Dendritic cell treated with granulocyte-macrophage colony-stimulating factor and Interleukin-4, amounts not matched to agents 40 ng/mL and 50 ng/mL, for 4 days (primary cell): ENCODE results near the gene HMOX1.
A peak's percentile ranks its signal among the peaks of the same experiment; 100 is the strongest.

ENCODE experiments used
- H3K27ac Mint-ChIP-seq: one replicate; pipeline ENCODE4 v1.8.0; 2022; ENCODE audit warnings: mild to moderate bottlenecking, mixed read lengths
- H3K27me3 Mint-ChIP-seq: one replicate; pipeline ENCODE4 v1.8.0; 2022; ENCODE audit warnings: mild to moderate bottlenecking, mixed read lengths
- H3K36me3 Mint-ChIP-seq: one replicate; pipeline ENCODE4 v1.8.0; 2022; ENCODE audit warnings: low read depth, mixed read lengths
- H3K4me1 Mint-ChIP-seq: one replicate; pipeline ENCODE4 v1.8.0; 2022; ENCODE audit warnings: low read depth, mixed read lengths
- H3K4me3 Mint-ChIP-seq: one replicate; pipeline ENCODE4 v1.8.0; 2022; ENCODE audit warnings: mild to moderate bottlenecking, moderate library complexity, mixed read lengths
- H3K9me3 Mint-ChIP-seq: one replicate; pipeline ENCODE4 v1.8.0; 2022; ENCODE audit warnings: mixed read lengths
- intact Hi-C: fragments of 100-400 bp; cut with micrococcal nuclease; formaldehyde crosslinking; loops from one replicate; pipeline ENCODE4 v1.15.0; 2022

The HMOX1 gene

DNA sequence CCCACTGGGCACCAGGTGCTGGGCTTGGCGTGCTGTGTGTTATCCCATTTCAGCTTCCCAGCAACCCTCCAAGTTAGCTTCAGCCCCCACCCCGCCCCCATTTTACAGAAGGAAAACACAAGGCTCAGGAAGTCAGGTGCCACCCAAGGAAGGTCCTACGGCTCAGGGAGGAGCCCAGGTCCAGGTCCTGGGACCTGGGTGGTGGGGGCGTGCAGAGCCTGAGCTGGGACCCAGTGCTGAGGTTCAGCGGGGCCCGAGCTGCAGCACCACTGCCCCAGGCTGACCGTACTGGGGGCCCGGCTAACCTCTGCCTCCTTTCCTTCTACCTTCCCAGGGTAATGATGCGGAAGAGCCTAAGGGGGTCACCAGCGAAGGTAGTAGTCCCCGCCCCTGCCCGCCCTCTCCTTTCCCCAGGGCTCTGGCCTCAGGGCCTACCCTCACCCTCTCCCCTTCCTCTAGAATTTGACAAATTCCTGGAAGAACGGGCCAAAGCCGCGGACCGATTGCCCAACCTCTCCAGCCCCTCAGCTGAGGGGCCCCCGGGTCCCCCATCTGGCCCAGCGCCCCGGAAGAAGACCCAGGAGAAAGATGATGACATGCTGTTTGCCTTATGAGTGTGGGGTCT lies 34.2 kb upstream of the HMOX1 start:
- no peak overlapping the region for H3K27ac Mint-ChIP-seq
- peaks cover 6% of the 10 kb centered on the region for H3K36me3 Mint-ChIP-seq
- no peak overlapping the region for H3K4me3 Mint-ChIP-seq
- peaks cover 37% of the 10 kb centered on the region for H3K4me1 Mint-ChIP-seq
- no peaks in the 10 kb centered on the region for H3K9me3 Mint-ChIP-seq
- no peaks in the 10 kb centered on the region for H3K27me3 Mint-ChIP-seq
- intact Hi-C loops: no loop called here

DNA sequence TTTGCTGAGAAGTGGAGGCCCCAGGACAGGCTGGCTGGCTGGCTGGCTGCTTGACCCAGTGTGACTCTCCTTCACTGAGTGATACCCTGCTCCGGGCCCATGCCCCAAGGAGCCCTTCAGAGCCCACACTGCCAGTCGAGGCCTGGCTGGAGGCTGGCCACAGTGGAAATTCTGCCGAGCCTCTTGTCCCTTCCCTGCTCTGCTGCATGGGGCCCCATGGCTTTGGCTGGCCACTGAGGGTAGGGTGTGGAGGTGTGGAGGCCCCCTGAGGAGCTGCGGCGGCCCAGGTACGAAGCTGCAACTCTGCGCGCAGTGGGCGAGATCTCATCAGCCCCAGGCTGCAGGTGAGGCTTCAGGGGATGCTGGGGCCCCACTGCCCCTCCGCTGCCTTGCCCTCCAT lies 33.4 kb upstream of the HMOX1 start:
- no peak overlapping the region for H3K4me3 Mint-ChIP-seq
- H3K36me3 Mint-ChIP-seq: peaks cover 6% of the 10 kb centered on the region
- no peaks in the 10 kb centered on the region for H3K27me3 Mint-ChIP-seq
- no peaks in the 10 kb centered on the region for H3K9me3 Mint-ChIP-seq
- no peak overlapping the region for H3K27ac Mint-ChIP-seq
- H3K4me1 Mint-ChIP-seq: peaks cover 44% of the 10 kb centered on the region
- intact Hi-C loops: no loop called here

DNA sequence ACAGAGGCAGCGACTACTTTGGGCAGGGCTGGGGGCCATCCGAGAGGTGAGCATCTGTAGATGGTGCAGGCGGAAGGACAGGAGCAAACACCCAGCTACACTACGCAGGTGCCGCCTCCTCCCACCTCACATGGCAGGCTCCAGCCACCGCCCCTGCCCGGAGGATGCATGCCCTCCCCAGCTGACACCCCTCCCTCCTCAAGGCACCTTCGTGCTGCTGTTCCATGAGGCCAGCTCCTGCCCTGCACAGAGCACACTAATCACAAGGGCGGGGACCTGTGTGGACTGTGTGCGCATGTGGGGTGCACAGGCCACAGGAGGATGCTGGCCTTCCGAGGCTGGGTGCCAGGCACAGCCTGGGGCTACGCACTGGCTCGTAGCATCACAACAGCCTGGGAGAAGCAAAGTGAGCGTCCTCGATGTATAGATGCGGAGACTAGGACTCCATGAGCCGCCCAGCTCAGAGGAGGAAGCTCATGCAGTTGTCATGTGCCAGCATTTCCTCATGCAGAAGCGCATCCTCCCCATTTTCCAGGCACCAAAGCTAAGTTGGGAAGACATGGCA lies 32.8 kb upstream of the HMOX1 start:
- Mint-ChIP-seq H3K9me3 (no peaks in the 10 kb centered on the region), H3K4me1 (peaks cover 51% of the 10 kb centered on the region), H3K4me3 (no peak overlapping the region), H3K27ac (no peak overlapping the region), H3K27me3 (no peaks in the 10 kb centered on the region), H3K36me3 (peaks cover 6% of the 10 kb centered on the region)
- intact Hi-C loops: no loop called here

DNA sequence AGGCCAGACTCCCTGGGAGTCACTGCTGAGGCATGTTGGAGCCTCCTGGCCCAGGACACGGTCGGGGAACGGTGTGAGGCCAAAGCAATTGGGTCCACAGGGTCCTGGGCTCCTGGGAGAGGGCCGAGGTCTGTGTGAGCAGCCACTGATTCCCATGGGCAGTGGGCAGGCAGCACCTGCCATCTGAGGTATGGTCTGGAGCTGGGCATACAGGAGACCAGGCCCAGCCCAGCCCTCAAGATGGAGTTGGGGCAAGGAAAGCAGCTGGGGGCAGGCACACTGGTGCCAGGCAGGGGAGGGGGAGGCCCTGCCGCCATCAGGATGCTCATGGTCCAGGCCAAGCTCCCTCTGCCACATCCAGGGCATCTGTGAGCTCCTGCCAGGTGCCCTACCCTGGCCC lies 32.2 kb upstream of the HMOX1 start:
- Mint-ChIP-seq H3K4me1 (peaks cover 57% of the 10 kb centered on the region), H3K27ac (no peak overlapping the region), H3K27me3 (no peaks in the 10 kb centered on the region), H3K9me3 (no peaks in the 10 kb centered on the region), H3K36me3 (peaks cover 6% of the 10 kb centered on the region), H3K4me3 (no peak overlapping the region)
- intact Hi-C loops: no loop called here

DNA sequence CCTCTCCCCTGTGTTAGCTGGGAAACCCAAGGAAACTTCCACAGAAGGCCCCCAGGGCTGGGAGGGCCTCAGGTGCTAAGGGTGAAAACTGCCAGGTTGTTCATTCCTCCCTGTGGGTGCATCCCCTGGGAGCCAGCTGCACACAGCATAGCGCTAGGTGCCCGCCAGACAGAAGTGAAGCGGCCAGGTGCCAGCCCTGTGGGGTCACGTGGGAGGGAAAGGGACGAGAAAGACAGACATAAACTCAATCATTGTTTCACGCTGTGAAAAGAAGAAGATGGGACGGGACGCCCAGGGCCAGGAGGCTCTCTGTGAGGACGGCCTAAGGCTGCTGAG lies 31.6 kb upstream of the HMOX1 start:
- intact Hi-C loops: no loop called here
- H3K27me3 Mint-ChIP-seq: no peaks in the 10 kb centered on the region
- no peak overlapping the region for H3K4me3 Mint-ChIP-seq
- peaks cover 6% of the 10 kb centered on the region for H3K36me3 Mint-ChIP-seq
- H3K9me3 Mint-ChIP-seq: no peaks in the 10 kb centered on the region
- peaks cover 63% of the 10 kb centered on the region for H3K4me1 Mint-ChIP-seq
- H3K27ac Mint-ChIP-seq: peak overlapping the region; percentile 87

DNA sequence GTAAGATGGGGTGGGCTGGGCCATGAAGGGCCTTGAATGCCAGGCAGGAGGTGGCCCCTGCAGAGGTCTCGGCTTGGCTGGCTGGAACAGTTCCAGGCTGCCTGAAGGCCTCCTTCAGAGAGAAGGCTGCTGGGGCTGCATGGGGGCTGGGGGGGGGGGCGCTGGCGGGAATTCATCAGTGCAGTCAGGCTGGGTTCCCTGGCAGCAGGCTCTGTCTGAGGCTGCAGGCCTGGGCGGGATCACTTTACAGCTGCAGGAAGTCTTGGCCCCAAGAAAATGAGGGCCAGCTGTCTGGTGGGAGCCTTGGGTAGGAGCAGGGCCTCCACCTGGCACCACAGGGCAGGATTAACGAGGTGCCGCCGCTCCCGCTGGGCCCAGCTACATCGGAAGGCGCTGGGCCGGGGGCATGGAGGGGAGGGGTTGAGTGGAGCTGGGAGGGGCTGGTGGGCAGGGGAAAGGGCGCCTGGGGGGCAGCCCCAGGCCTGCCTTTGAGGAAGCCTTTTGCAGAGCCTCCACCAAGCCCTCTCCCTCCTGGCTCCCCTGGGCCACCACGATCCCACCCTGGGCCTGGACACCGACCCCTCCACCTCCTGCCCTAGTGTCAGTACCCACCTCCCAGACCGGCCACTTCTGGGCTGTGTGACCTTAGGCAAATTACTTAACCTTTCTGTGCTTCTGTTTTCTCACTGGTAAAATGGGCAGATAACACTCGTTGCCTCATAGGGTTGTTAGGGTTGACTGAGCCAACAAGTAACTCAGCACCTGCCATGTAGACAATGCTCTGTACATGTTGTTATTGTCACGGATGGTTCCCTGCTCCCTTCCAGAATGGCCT lies 31.0 kb upstream of the HMOX1 start:
- peak overlapping the region; percentile 87 for H3K27ac Mint-ChIP-seq
- peaks cover 69% of the 10 kb centered on the region for H3K4me1 Mint-ChIP-seq
- no peaks in the 10 kb centered on the region for H3K27me3 Mint-ChIP-seq
- intact Hi-C loops: loop anchor here (1.0 to 5.0 kb wide), 4 partner anchors 60 to 273 kb away; no protein-coding TSS in a partner anchor
- H3K9me3 Mint-ChIP-seq: no peaks in the 10 kb centered on the region
- H3K36me3 Mint-ChIP-seq: peaks cover 6% of the 10 kb centered on the region
- no peak overlapping the region for H3K4me3 Mint-ChIP-seq

DNA sequence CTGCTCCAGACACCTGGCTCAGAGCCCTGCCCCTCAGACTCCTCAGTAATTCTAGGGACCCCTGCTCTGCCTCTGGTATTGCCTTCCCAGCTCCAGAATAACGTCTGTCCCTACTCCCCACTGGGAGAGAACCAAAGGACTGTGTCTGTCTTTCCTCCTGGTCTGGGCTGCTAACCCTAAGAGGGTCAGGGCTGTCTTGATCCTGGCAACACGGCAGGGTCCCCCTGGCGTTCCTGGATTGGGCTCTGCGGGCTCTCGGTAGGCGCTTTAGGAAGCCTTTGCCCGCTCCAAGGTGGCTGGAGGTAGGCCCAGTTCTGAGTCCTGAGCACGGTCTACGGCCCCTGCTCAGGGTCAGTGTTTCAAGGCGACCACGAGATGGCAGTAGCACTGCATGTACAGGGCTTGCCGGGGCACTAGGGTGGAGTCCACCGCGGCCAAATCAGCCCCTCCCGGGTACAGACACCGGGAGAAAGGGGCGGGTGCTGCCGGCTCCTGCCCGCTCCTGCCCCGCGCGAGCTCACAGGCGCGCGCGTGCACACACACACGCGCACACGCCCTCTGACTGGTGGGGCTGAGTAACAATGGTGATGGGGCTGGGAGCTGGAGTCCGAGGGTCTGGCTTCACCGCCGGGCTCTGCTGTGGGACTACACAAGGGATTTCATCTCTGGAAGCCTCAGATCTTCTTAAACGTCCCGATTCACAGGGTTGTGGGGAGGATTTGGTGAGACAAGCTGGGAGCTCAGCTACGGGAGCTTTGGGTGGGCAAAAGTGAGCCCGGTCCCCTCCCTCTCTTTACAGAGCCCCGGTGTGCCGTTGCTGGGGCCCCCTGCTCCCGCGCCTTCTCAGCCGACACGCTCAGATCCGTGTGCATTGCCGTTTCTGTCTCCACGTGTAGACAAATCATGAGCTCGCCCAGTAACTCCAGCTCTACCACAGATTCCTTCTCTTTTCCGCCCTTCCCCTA lies 30.1 kb upstream of the HMOX1 start:
- peaks cover 6% of the 10 kb centered on the region for H3K36me3 Mint-ChIP-seq
- H3K27me3 Mint-ChIP-seq: no peaks in the 10 kb centered on the region
- H3K9me3 Mint-ChIP-seq: no peaks in the 10 kb centered on the region
- H3K4me1 Mint-ChIP-seq: peaks cover 78% of the 10 kb centered on the region
- H3K4me3 Mint-ChIP-seq: peak overlapping the region; percentile 84
- intact Hi-C loops: loop anchor here (1.0 to 5.0 kb wide), 5 partner anchors 26 to 272 kb away; no protein-coding TSS in a partner anchor
- peak overlapping the region; percentile 87 for H3K27ac Mint-ChIP-seq

DNA sequence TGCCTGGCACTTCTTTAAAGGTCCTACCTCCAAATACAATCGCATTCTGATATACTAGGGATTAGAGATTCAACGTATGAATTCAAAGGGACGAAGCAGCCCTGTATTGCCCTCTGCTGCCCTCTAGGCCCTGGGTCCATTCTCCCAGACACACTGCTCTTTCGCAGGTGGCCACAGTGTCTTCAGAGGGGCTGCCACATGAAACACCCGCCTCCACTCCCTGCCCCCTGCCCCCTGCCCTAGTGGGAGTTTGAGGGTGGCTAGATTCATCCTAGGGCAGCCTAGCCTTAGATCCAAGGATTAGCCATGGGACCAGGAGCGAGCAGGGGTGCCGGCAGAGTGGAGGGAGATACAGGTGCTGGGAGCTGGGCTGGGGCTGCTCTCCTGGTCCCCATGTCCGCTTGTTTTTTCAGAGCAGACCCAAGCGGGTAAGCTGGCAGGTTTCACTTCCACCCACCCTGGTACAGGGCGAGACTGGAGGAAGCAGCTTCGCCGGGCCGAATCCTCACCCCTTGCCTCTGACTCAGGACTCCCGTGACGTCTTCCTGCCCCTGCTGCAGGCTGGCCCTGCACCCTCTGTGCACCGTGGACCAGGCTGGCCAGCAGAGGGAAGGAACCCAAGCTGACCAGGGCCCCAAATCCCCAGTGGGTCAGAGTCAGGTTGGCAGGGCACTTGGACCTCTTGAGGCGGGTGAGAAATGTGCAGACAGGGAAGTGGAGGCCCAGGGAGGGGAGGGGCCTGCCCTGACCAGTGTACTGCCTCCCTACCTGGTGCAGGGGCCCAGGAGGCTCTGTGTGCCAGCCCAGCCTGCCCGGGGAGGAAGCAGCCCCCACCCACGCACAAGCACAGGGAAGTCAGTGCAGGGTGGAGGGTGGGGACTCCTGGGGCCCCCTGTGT lies 28.4 kb upstream of the HMOX1 start:
- peaks cover 6% of the 10 kb centered on the region for H3K36me3 Mint-ChIP-seq
- H3K27ac Mint-ChIP-seq: peak overlapping the region; percentile 87
- H3K4me1 Mint-ChIP-seq: peaks cover 91% of the 10 kb centered on the region
- intact Hi-C loops: loop anchor here (1.0 to 5.0 kb wide), 3 partner anchors 14 to 250 kb away; partner anchors contain the start of gene HMOX1
- peak overlapping the region; percentile 67 for H3K4me3 Mint-ChIP-seq
- H3K27me3 Mint-ChIP-seq: no peaks in the 10 kb centered on the region
- H3K9me3 Mint-ChIP-seq: no peaks in the 10 kb centered on the region

DNA sequence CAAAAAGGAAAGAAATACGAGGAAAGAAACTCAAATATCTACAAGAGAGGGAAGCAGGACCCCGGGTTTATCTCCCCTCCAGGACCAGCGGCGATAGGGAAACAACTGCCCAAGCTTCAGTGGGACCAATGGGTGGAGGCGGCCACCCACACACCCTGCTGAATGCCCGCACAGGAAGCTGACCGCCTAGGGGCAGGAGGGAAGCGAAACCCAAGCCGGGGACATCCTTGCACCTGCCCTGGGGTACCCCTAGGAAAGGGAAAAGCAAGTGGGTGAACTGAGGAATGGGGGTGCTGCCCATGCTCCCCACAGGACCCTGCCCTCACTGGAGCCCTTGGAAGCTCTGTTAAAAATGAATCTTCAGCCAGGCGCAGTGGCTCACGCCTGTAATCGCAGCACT lies 27.6 kb upstream of the HMOX1 start:
- H3K27me3 Mint-ChIP-seq: no peaks in the 10 kb centered on the region
- no peaks in the 10 kb centered on the region for H3K9me3 Mint-ChIP-seq
- intact Hi-C loops: loop anchor here (2.0 to 5.0 kb wide), 2 partner anchors 13 to 249 kb away; no protein-coding TSS in a partner anchor
- H3K36me3 Mint-ChIP-seq: peaks cover 6% of the 10 kb centered on the region
- H3K4me3 Mint-ChIP-seq: peak overlapping the region; percentile 67
- peak overlapping the region; percentile 87 for H3K27ac Mint-ChIP-seq
- H3K4me1 Mint-ChIP-seq: peaks cover 91% of the 10 kb centered on the region

DNA sequence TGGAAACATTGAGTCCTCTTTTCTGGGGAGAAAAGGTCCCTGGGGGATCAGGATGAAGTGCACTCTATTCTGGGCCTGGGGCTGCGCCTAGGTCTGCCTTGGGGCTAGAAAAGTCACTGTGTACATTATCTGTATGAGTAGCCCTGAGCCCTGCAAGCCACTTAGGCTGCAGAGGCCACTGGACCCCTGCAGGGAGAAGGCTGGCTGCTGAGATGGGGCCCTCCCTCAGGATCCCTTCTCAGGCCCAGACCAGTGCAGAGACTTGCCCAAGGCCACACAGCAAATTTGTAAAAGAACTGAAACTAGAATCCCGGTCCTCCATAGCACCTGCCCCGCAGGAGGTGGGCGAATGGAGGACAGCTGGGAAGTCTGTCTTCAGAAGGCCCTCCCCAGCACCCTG lies 26.8 kb upstream of the HMOX1 start:
- H3K36me3 Mint-ChIP-seq: peaks cover 6% of the 10 kb centered on the region
- H3K9me3 Mint-ChIP-seq: no peaks in the 10 kb centered on the region
- no peaks in the 10 kb centered on the region for H3K27me3 Mint-ChIP-seq
- intact Hi-C loops: loop anchor here (5.0 kb wide), 1 partner anchor 248 kb away; no protein-coding TSS in a partner anchor
- peaks cover 92% of the 10 kb centered on the region for H3K4me1 Mint-ChIP-seq
- H3K27ac Mint-ChIP-seq: peak overlapping the region; percentile 87
- no peak overlapping the region for H3K4me3 Mint-ChIP-seq

DNA sequence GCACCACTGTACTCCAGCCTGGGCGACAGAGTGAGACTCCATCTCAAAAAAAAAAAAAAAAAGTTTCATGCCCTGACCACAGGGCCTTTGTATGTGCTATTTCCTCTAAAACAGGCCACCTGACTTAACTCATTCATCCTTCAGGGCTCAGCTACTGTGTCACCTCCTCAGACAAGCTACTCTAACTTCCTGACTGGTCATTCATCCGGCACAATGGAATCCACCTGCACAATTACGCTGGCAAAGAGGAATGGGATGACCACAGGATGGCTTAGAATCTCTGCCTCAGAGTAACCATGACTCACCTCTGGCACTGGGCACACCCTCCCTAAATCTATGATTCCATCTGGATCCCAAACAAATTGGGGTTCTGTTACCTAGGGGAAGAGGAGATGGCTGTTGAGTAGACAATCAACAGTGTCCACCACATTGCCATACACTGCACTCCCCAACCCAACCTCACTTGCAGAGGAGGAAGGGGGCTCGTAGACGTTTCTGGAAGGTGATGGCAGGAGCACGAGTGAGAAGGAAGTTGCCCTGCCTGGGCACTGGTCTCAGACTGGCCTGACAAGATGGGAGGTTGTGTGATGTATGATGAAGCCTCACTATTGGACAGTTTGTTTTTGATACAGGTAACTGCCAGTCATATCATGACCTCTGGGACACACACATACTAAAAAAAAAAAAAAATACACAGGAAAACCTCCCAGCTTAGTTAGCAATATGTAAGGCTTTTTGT lies 22.8 kb upstream of the HMOX1 start:
- Mint-ChIP-seq H3K4me3 (no peak overlapping the region), H3K4me1 (peaks cover 70% of the 10 kb centered on the region), H3K9me3 (no peaks in the 10 kb centered on the region), H3K27me3 (no peaks in the 10 kb centered on the region), H3K36me3 (no peaks in the 10 kb centered on the region), H3K27ac (peak overlapping the region; percentile 87)
- intact Hi-C loops: no loop called here

DNA sequence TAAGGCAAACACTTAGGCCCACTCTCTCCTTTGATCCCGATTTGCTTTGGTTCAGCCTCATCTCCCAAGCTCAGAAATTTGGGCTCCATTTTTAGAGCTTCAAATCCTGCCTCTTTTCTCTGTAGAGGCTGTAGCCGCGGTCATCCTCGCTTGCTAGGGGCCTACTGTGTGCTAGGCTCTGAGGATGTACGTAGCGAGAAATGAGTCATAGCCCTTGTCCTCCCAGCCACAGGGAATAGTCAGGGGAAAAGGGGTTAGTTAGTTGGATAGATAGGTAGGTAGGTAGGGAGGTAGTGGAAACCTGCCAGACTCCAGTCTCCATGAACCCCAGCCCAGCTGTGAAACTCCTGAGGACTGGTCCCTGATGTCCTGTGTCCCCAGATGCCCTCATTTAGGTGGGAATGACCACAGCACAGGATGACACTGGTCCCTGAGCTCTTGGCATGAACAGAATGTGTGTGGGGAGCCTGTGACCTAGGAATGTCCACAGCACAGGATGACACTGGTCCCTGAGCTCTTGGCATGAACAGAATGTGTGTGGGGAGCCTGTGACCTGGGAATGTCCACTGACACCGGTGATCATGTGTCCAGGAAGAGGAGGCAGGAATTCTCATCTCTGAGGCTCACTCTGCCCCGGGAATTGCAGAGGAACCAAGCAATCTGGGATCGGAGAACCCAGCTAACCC lies 21.4 kb upstream of the HMOX1 start:
- H3K36me3 Mint-ChIP-seq: no peaks in the 10 kb centered on the region
- H3K4me1 Mint-ChIP-seq: peaks cover 63% of the 10 kb centered on the region
- intact Hi-C loops: no loop called here
- no peaks in the 10 kb centered on the region for H3K27me3 Mint-ChIP-seq
- H3K9me3 Mint-ChIP-seq: no peaks in the 10 kb centered on the region
- peak overlapping the region; percentile 87 for H3K27ac Mint-ChIP-seq
- H3K4me3 Mint-ChIP-seq: no peak overlapping the region
